IMR-90 (cell line): ENCODE results near the gene HES4. TPM values are rescaled to one million over a fixed set of nuclear protein-coding genes. Genes with fewer than 3 reads are reported as not detected.
"Not testable (repeated sequence)": the region's sequence is repeated elsewhere in the genome, so short reads cannot be mapped to it uniquely, and the experiment has no call there.

Source experiments
- ATAC-seq: fragments of 200-7000 bp; cut with Tn5 transposase; 2 replicates; pipeline ENCODE4 v1.9.1; 2020; ENCODE audit warnings: low read depth, mild to moderate bottlenecking, moderate library complexity
- BruUV-seq: library from RNA; stranded (reverse); fragments of 400-500 nt; replicated peaks from 2 replicates; lab custom pipeline; 2021; lab: Mats Ljungman, UMichigan
- CTCF ChIA-PET: fragments of 300-600 bp; formaldehyde crosslinking; extraction: SDS; loops from one replicate; lab custom pipeline; 2021; ENCODE audit warnings: antibody characterized with exemption; lab: Yijun Ruan, JAX
- POLR2A ChIA-PET: fragments of 300-600 bp; sonication (Branson Sonifier 250); formaldehyde crosslinking; loops from one replicate; lab custom pipeline; 2022; ENCODE audit warnings: antibody characterized with exemption; ENCODE audit not compliant: unreplicated experiment; lab: Charles Lee
- DNase-seq: peaks from one replicate; pipeline ENCODE4 v3.0.0; 2013
- H2AFZ ChIP-seq: replicated peaks from 2 replicates; pipeline ENCODE3; 2013; ENCODE audit warnings: low read length, mild to moderate bottlenecking; ENCODE audit not compliant: poor library complexity
- H2AK5ac ChIP-seq: 2 replicates; pipeline ENCODE4 v1.6.1; 2013; ENCODE audit warnings: low read depth, low read length, inconsistent platforms
- H2AK9ac ChIP-seq: replicated peaks from 2 replicates; pipeline ENCODE3; 2013; ENCODE audit warnings: mild to moderate bottlenecking, low read depth, low read length, moderate library complexity; ENCODE audit not compliant: poor library complexity
- H2BK120ac ChIP-seq: 2 replicates; pipeline ENCODE4 v1.6.1; 2013; ENCODE audit warnings: low read depth, low read length, inconsistent platforms
- H2BK15ac ChIP-seq: 3 replicates; pipeline ENCODE4 v1.6.1; 2013; ENCODE audit warnings: low read depth, low read length, inconsistent platforms
- H2BK20ac ChIP-seq: 2 replicates; pipeline ENCODE4 v1.6.1; 2013; ENCODE audit warnings: low read depth, mild to moderate bottlenecking, inconsistent platforms, low read length, moderate library complexity
- H2BK5ac ChIP-seq: 2 replicates; pipeline ENCODE4 v1.6.1; 2013; ENCODE audit warnings: mild to moderate bottlenecking, low read depth, low read length, inconsistent platforms; ENCODE audit not compliant: poor library complexity, severe bottlenecking
- H3K14ac ChIP-seq: replicated peaks from 2 replicates; pipeline ENCODE4 v1.6.1; 2013; ENCODE audit warnings: low read depth, low read length, inconsistent platforms
- H3K18ac ChIP-seq: 2 replicates; pipeline ENCODE4 v1.6.1; 2013; ENCODE audit warnings: low read depth, low read length, control low read depth
- H3K23ac ChIP-seq: 2 replicates; pipeline ENCODE4 v1.6.1; 2013; ENCODE audit warnings: low read depth, low read length, inconsistent platforms
- H3K27ac ChIP-seq: 2 replicates; pipeline ENCODE4 v1.5.1; 2013; ENCODE audit warnings: mild to moderate bottlenecking, control low read depth, low read length; ENCODE audit not compliant: insufficient read depth
- H3K27me3 ChIP-seq: 2 replicates; pipeline ENCODE4 v1.6.1; 2013; ENCODE audit warnings: low read length; ENCODE audit not compliant: control insufficient read depth, insufficient read depth
- H3K36me3 ChIP-seq: 2 replicates; pipeline ENCODE4 v1.6.1; 2013; ENCODE audit warnings: low read length, mixed read lengths; ENCODE audit not compliant: control insufficient read depth, insufficient read depth
- H3K4ac ChIP-seq: 2 replicates; pipeline ENCODE4 v1.6.1; 2013; ENCODE audit warnings: low read depth, low read length, inconsistent platforms
- H3K4me1 ChIP-seq: 2 replicates; pipeline ENCODE4 v1.6.1; 2013; ENCODE audit warnings: low read length, mixed read lengths; ENCODE audit not compliant: control insufficient read depth, insufficient read depth
- H3K4me2 ChIP-seq: 2 replicates; pipeline ENCODE4 v1.6.1; 2013; ENCODE audit warnings: low read depth, mild to moderate bottlenecking, control low read depth, low read length, moderate library complexity
- H3K4me3 ChIP-seq: 2 replicates; pipeline ENCODE4 v1.5.1; 2013; ENCODE audit warnings: low read depth, mild to moderate bottlenecking, control low read depth, low read length, moderate library complexity; ENCODE audit not compliant: insufficient read depth
- H3K56ac ChIP-seq: 2 replicates; pipeline ENCODE4 v1.6.1; 2013; ENCODE audit warnings: low read length, inconsistent platforms; ENCODE audit not compliant: insufficient read depth; ENCODE audit errors: extremely low read depth
- H3K79me1 ChIP-seq, 2 experiments: 2 replicates each; pipeline ENCODE4 v1.6.1; 2013; ENCODE audit warnings: low read length in 2 of 2, inconsistent platforms in 1 of 2, low read depth in 1 of 2
- H3K9ac ChIP-seq: 2 replicates; pipeline ENCODE4 v1.6.1; 2013; ENCODE audit warnings: low read depth, low read length, control low read depth
- H3K9me1 ChIP-seq: 2 replicates; pipeline ENCODE4 v1.6.1; 2013; ENCODE audit warnings: low read length, inconsistent platforms; ENCODE audit not compliant: insufficient read depth
- H3K9me3 ChIP-seq: 2 replicates; pipeline ENCODE4 v1.6.1; 2013; ENCODE audit warnings: low read length; ENCODE audit not compliant: control insufficient read depth, insufficient read depth
- H4K20me1 ChIP-seq: 2 replicates; pipeline ENCODE4 v1.6.1; 2013; ENCODE audit warnings: low read length, inconsistent platforms; ENCODE audit not compliant: insufficient read depth
- H4K5ac ChIP-seq: 2 replicates; pipeline ENCODE4 v1.6.1; 2013; ENCODE audit warnings: mild to moderate bottlenecking, low read depth, low read length, control low read depth
- H4K8ac ChIP-seq, 2 experiments: 2 replicates each; pipeline ENCODE4 v1.6.1; 2013; ENCODE audit warnings: low read depth in 2 of 2, low read length in 2 of 2, control low read depth in 1 of 2, inconsistent platforms in 1 of 2
- H4K91ac ChIP-seq: 2 replicates; pipeline ENCODE4 v1.6.1; 2013; ENCODE audit warnings: low read depth, low read length, inconsistent platforms; ENCODE audit not compliant: insufficient read depth
- BHLHE40 ChIP-seq: fragments of 150-350 bp; IDR thresholded peaks from 2 replicates; pipeline ENCODE4 v1.6.1; 2016; ENCODE audit warnings: mild to moderate bottlenecking, low read depth, low read length
- CEBPB ChIP-seq: IDR thresholded peaks from 2 replicates; pipeline ENCODE4 v1.6.1; 2012; ENCODE audit warnings: low read depth, low read length, improper control_type of control experiment
- CHD1 ChIP-seq: IDR thresholded peaks from 2 replicates; pipeline ENCODE4 v1.6.1; 2012; ENCODE audit warnings: low read depth, low read length, improper control_type of control experiment
- MAZ ChIP-seq: IDR thresholded peaks from 2 replicates; pipeline ENCODE4 v1.6.1; 2012; ENCODE audit warnings: low read depth, mild to moderate bottlenecking, low read length, improper control_type of control experiment, moderate library complexity, borderline replicate concordance
- RCOR1 ChIP-seq: IDR thresholded peaks from 2 replicates; pipeline ENCODE4 v1.6.1; 2012; ENCODE audit warnings: mild to moderate bottlenecking, low read length, improper control_type of control experiment; ENCODE audit not compliant: insufficient replicate concordance
- WGBS, 2 experiments: methylation state at CpG; one replicate each; pipeline versions ENCODE4 v1.1.5 to v1.1.7; 2013; ENCODE audit warnings: missing lambda C conversion rate in 2 of 2; ENCODE audit not compliant: insufficient read length in 1 of 2; ENCODE audit errors: extremely low coverage in 2 of 2; 5-methylcytosine and 5-hydroxymethylcytosine counted together
- dilution Hi-C: fragments of 300-500 bp; cut with HindIII; formaldehyde crosslinking; loops from one replicate; pipeline ENCODE4 v1.14.3; 2018; ENCODE audit warnings: low sequenced_read_pairs; ENCODE audit not compliant: unreplicated experiment
- in situ Hi-C: fragments of 300-500 bp; cut with MboI; formaldehyde crosslinking; loops from 3 replicates; pipeline ENCODE4 v1.14.3; 2019; ENCODE audit warnings: low sequenced_read_pairs, inconsistent platforms, mixed read lengths
- intact Hi-C: fragments of 100-400 bp; cut with micrococcal nuclease; formaldehyde crosslinking; loops from 2 replicates; pipeline ENCODE4 v1.10.0; 2022
- polyA plus RNA-seq, 3 experiments: library from polyadenylated mRNA; depleted of rRNA; stranded (reverse); fragments of >200 nt; gene quantifications; 2 replicates each; pipeline ENCODE4 v1.2.3, GENCODE V29; 2012; ENCODE audit warnings: low replicate concordance in 1 of 3
- total RNA-seq: library from RNA; depleted of rRNA; stranded (reverse); fragments of >200 nt; gene quantifications from 2 replicates; pipeline ENCODE4 v1.2.3, GENCODE V29; 2012

HES4 gene
- total and polyA plus RNA-seq, 2 of the 4 experiments (the other 2 are of a cell fraction) = 1.4 to 11.7 TPM

GRCh38 chr1:1031659-1032235 is 31.9 kb upstream of the HES4 start:
- POLR2A ChIA-PET = interaction anchor here (0.6 kb wide), 1 partner anchor 32 kb away, joined by 3 read pairs; the partner anchor contains the start of gene HES4
- 81% methylated on average over 5 of the region's 11 CpGs; no CpG with 5 or more reads in 1 of the 2 experiments for WGBS, 2 experiments

DNA sequence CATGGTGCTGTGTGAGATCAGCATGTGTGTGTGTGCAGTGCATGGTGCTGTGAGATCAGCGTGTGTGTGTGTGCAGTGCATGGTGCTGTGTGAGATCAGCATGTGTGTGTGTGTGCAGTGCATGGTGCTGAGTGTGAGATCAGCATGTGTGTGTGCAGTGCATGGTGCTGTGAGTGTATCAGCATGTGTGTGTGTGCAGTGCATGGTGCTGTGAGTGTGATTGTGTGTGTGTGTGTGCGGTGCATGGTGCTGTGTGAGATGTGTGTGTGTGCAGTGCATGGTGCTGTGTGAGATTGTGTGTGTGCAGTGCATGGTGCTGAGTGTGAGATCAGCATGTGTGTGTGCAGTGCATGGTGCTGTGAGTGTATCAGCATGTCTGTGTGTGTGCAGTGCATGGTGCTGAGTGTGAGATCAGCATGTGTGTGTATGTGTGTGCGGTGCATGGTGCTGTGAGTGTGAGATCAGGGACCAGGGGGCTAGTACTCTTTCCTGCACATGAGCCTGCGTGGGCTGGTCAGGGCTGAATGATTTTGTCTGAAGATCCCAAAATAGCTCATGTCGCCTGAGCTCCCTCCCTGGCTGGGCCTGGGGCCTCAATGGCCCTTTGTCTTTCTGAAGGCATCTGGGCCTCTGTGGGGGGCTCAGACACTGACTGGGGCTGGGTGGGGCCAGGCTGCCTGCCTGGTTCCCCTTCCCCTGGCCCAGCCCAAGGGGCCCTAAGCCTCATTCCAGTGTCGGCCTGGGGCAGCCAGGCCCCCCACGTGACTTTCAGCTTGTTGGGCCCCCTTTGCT is 31.2 kb upstream of the HES4 start:
- H2AK5ac ChIP-seq, dilution Hi-C loops, H3K56ac ChIP-seq, H2AFZ ChIP-seq, H4K91ac ChIP-seq, H3K9me1 ChIP-seq, H3K4ac ChIP-seq, H4K5ac ChIP-seq, H3K4me3 ChIP-seq, H2BK20ac ChIP-seq, H3K27ac ChIP-seq, H3K4me1 ChIP-seq, BruUV-seq, H2BK5ac ChIP-seq, CTCF ChIA-PET, H4K8ac ChIP-seq, H3K14ac ChIP-seq, DNase-seq, H3K4me2 ChIP-seq, H3K27me3 ChIP-seq, H3K18ac ChIP-seq, H2AK9ac ChIP-seq, H3K9me3 ChIP-seq, in situ Hi-C loops, ATAC-seq, H3K9ac ChIP-seq, H3K23ac ChIP-seq, H2BK120ac ChIP-seq, H2BK15ac ChIP-seq: not testable (repeated sequence)
- H4K20me1 ChIP-seq = peaks cover 64% of the 10 kb centered on the region
- peaks cover 14 to 47% of the 10 kb centered on the region in 2 experiments for H3K79me1 ChIP-seq
- POLR2A ChIA-PET = interaction anchor here (0.6 kb wide), 1 partner anchor 238 kb away, joined by 4 read pairs; no protein-coding TSS in a partner anchor
- intact Hi-C loops = loop anchor here (5.0 kb wide), 1 partner anchor 86 kb away; the partner anchor contains the start of gene C1orf159
- 75% methylated on average over 7 of the region's 7 CpGs; no CpG with 5 or more reads in 1 of the 2 experiments for WGBS, 2 experiments
- peaks cover 19% of the 10 kb centered on the region for H3K36me3 ChIP-seq

More at GRCh38 chr1:1031659-1032235, 31.9 kb upstream of the HES4 start:
- Histone ChIP-seq H3K36me3 (peaks cover 16% of the 10 kb centered on the region), H3K4me2 (no peak overlapping the region), H2AK9ac (no peak overlapping the region), H2BK120ac (no peak overlapping the region), H2AK5ac (no peak overlapping the region), H2BK20ac (no peak overlapping the region), H3K9me3 (no peaks in the 10 kb centered on the region), H4K20me1 (peaks cover 66% of the 10 kb centered on the region), H2BK15ac (no peak overlapping the region), H4K5ac (no peak overlapping the region), H3K14ac (no peak overlapping the region), H3K9me1 (no peaks in the 10 kb centered on the region), H3K23ac (no peak overlapping the region), H4K91ac (no peak overlapping the region), H3K79me1 (peaks cover 15 to 48% of the 10 kb centered on the region in 2 experiments), H3K18ac (no peak overlapping the region), H3K4me3 (no peak overlapping the region), H3K9ac (no peak overlapping the region), H2BK5ac (no peak overlapping the region), H3K4ac (no peak overlapping the region), H3K4me1 (peaks cover 5% of the 10 kb centered on the region; the same call in 1 of the 2 replicates), H3K56ac (no peak overlapping the region), H3K27ac (no peak overlapping the region), H4K8ac (no peak overlapping the region), H2AFZ (no peak overlapping the region), H3K27me3 (no peaks in the 10 kb centered on the region)
- ATAC-seq = no peak
- DNase-seq = no peak
- intact Hi-C loops = loop anchor here (5.0 kb wide), 1 partner anchor 86 kb away; the partner anchor contains the start of gene C1orf159
- dilution Hi-C loops = no loop called here
- CTCF ChIA-PET = no interaction called here
- BruUV-seq = no TSS peak
- in situ Hi-C loops = no loop called here
- TF ChIP-seq RCOR1 = no peak
- TF ChIP-seq BHLHE40 = no peak
- no peak for TF ChIP-seq CEBPB
- TF ChIP-seq CHD1 = no peak
- no peak for TF ChIP-seq MAZ
